HL-60 (cell line): ENCODE data around the gene TNIK.

Experiments
- DNase-seq, 2 experiments: peaks; one replicate each; pipeline ENCODE4 v3.0.0-alpha.2; 2010 to 2020; ENCODE audit warnings: low read depth in 1 of 2, low spot score in 1 of 2
- H3K27ac ChIP-seq: fragments of 250-450 bp; sonication (Bioruptor Pico); replicated peaks from 2 replicates; pipeline ENCODE4 v1.5.1; 2020; ENCODE audit warnings: mild to moderate bottlenecking, moderate library complexity
- H3K27me3 ChIP-seq: fragments of 250-450 bp; sonication (Bioruptor Pico); 2 replicates; pipeline ENCODE4 v1.5.1; 2021; ENCODE audit warnings: mild to moderate bottlenecking, moderate library complexity; ENCODE audit not compliant: insufficient read depth, poor library complexity, severe bottlenecking
- H3K4me3 ChIP-seq: replicated peaks from 2 replicates; pipeline ENCODE4 v1.5.1; 2011; ENCODE audit warnings: mild to moderate bottlenecking, control low read depth, low read length; ENCODE audit not compliant: insufficient read depth
- CTCF ChIP-seq: IDR thresholded peaks from one replicate; pipeline ENCODE4 v1.5.1; 2011; ENCODE audit warnings: low read length, control low read depth, inconsistent platforms; ENCODE audit not compliant: insufficient read depth
- GABPA ChIP-seq: IDR thresholded peaks from 2 replicates; pipeline ENCODE4 v1.6.1; 2012; ENCODE audit warnings: low read depth
- POLR2AphosphoS5 ChIP-seq: IDR thresholded peaks from 2 replicates; pipeline ENCODE4 v1.6.1; 2012; ENCODE audit warnings: low read depth
- SPI1 ChIP-seq: IDR thresholded peaks from 2 replicates; pipeline ENCODE4 v1.6.1; 2012; ENCODE audit warnings: low read depth, mild to moderate bottlenecking, borderline replicate concordance
- TF ChIP-seq, protein P1 (sequence below): IDR thresholded peaks from 2 replicates; pipeline ENCODE4 v1.6.1; 2012; ENCODE audit warnings: low read depth; ENCODE audit not compliant: insufficient replicate concordance

TNIK gene

GRCh38 chr3:171181907-171182690 is 278.1 kb downstream of the TNIK start:
- Histone ChIP-seq H3K27me3 (no peaks in the 10 kb centered on the region), H3K27ac (no peak overlapping the region), H3K4me3 (no peak overlapping the region)
- TF ChIP-seq SPI1 (no peak), POLR2AphosphoS5 (no peak), GABPA (no peak), CTCF (no peak)
- TF ChIP-seq, protein P1, sequence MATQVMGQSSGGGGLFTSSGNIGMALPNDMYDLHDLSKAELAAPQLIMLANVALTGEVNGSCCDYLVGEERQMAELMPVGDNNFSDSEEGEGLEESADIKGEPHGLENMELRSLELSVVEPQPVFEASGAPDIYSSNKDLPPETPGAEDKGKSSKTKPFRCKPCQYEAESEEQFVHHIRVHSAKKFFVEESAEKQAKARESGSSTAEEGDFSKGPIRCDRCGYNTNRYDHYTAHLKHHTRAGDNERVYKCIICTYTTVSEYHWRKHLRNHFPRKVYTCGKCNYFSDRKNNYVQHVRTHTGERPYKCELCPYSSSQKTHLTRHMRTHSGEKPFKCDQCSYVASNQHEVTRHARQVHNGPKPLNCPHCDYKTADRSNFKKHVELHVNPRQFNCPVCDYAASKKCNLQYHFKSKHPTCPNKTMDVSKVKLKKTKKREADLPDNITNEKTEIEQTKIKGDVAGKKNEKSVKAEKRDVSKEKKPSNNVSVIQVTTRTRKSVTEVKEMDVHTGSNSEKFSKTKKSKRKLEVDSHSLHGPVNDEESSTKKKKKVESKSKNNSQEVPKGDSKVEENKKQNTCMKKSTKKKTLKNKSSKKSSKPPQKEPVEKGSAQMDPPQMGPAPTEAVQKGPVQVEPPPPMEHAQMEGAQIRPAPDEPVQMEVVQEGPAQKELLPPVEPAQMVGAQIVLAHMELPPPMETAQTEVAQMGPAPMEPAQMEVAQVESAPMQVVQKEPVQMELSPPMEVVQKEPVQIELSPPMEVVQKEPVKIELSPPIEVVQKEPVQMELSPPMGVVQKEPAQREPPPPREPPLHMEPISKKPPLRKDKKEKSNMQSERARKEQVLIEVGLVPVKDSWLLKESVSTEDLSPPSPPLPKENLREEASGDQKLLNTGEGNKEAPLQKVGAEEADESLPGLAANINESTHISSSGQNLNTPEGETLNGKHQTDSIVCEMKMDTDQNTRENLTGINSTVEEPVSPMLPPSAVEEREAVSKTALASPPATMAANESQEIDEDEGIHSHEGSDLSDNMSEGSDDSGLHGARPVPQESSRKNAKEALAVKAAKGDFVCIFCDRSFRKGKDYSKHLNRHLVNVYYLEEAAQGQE, result no peak
- no peak for DNase-seq

- no peak for DNase-seq
- Histone ChIP-seq H3K27me3 (no peaks in the 10 kb centered on the region), H3K4me3 (no peak overlapping the region), H3K27ac (no peak overlapping the region)
- TF ChIP-seq POLR2AphosphoS5, result no peak
- no peak for TF ChIP-seq SPI1
- TF ChIP-seq GABPA, result no peak
- TF ChIP-seq, protein P1, result no peak
Measured at GRCh38 chr3:171178714-171179113, 281.5 kb downstream of the TNIK start.

GRCh38 chr3:171177553-171177952 is 282.7 kb downstream of the TNIK start:
- no peak overlapping the region for H3K27ac ChIP-seq
- H3K4me3 ChIP-seq, result no peak overlapping the region
- no peak for DNase-seq
- no peak for TF ChIP-seq SPI1
- TF ChIP-seq POLR2AphosphoS5, result no peak
- TF ChIP-seq GABPA, result no peak
- TF ChIP-seq, protein P1, result no peak
- TF ChIP-seq CTCF, result no peak
- no peaks in the 10 kb centered on the region for H3K27me3 ChIP-seq
